HepG2 (cell line): ENCODE measurements around the gene HRG. TPM values are rescaled to one million over a fixed set of nuclear protein-coding genes. Genes with fewer than 3 reads are reported as not detected.

Source experiments
- E2F2 ChIP-seq: sonication (generic); formaldehyde crosslinking; IDR thresholded peaks from 2 replicates; pipeline ENCODE4 v1.4.0; 2020; ENCODE audit warnings: missing genetic modification reagents, borderline replicate concordance
- GLMP ChIP-seq: sonication (generic); formaldehyde crosslinking; IDR thresholded peaks from 2 replicates; pipeline ENCODE4 v1.9.0; 2021; ENCODE audit warnings: missing genetic modification reagents, mild to moderate bottlenecking, borderline replicate concordance
- GPBP1L1 ChIP-seq: sonication (generic); formaldehyde crosslinking; IDR thresholded peaks from 2 replicates; pipeline ENCODE4 v1.5.0; 2020; ENCODE audit warnings: mild to moderate bottlenecking, missing genetic modification reagents
- HMG20A ChIP-seq: IDR thresholded peaks from 2 replicates; pipeline ENCODE4 v1.6.1; 2016; ENCODE audit warnings: borderline replicate concordance
- HNF4G ChIP-seq, 2 experiments: sonication (generic) in 1 of 2; formaldehyde crosslinking in 1 of 2; IDR thresholded peaks; 2 replicates each; pipeline versions ENCODE4 v1.4.0 to v1.6.1; 2011 to 2020; ENCODE audit warnings: borderline replicate concordance in 2 of 2, low read depth in 2 of 2, mild to moderate bottlenecking in 2 of 2, low read length in 1 of 2, missing genetic modification reagents in 1 of 2, moderate library complexity in 1 of 2
- HNRNPH1 ChIP-seq: fragments of 200-400 bp; formaldehyde crosslinking; optimal IDR thresholded peaks from 2 replicates; pipeline ENCODE3; 2017; ENCODE audit warnings: mild to moderate bottlenecking, low read depth, low read length
- IKZF4 ChIP-seq: sonication (generic); formaldehyde crosslinking; IDR thresholded peaks from 2 replicates; pipeline ENCODE4 v1.5.1; 2020; ENCODE audit warnings: borderline replicate concordance, mild to moderate bottlenecking, low read depth, missing genetic modification reagents; ENCODE audit errors: not compliant biosample characterization
- KDM5B ChIP-seq: sonication (generic); formaldehyde crosslinking; IDR thresholded peaks from 2 replicates; pipeline ENCODE4 v1.4.0; 2020; ENCODE audit warnings: missing genetic modification reagents, mild to moderate bottlenecking, borderline replicate concordance
- KLF6 ChIP-seq: IDR thresholded peaks from 2 replicates; pipeline ENCODE4 v1.8.0; 2016; ENCODE audit warnings: missing biosample characterization, missing genetic modification reagents
- NFE2L2 ChIP-seq: fragments of 150-350 bp; IDR thresholded peaks from 2 replicates; pipeline ENCODE4 v1.6.1; 2014; ENCODE audit warnings: low read length
- PITX1 ChIP-seq: sonication (generic); formaldehyde crosslinking; IDR thresholded peaks from 2 replicates; pipeline ENCODE4 v1.5.1; 2020; ENCODE audit warnings: mild to moderate bottlenecking, missing genetic modification reagents
- POLR2AphosphoS5 ChIP-seq: IDR thresholded peaks from 2 replicates; pipeline ENCODE4 v1.6.1; 2012; ENCODE audit warnings: low read depth, low read length
- RBFOX2 ChIP-seq: fragments of 200-400 bp; formaldehyde crosslinking; IDR thresholded peaks from 2 replicates; pipeline ENCODE4 v1.6.1; 2017; ENCODE audit warnings: low read depth, mild to moderate bottlenecking, low read length
- SATB2 ChIP-seq: sonication (generic); formaldehyde crosslinking; IDR thresholded peaks from 2 replicates; pipeline ENCODE4 v1.5.0; 2020; ENCODE audit warnings: missing genetic modification reagents
- STAT5B ChIP-seq: sonication (generic); formaldehyde crosslinking; IDR thresholded peaks from 2 replicates; pipeline ENCODE4 v1.4.0; 2020; ENCODE audit warnings: missing genetic modification reagents
- ZFP36L2 ChIP-seq: sonication (generic); formaldehyde crosslinking; IDR thresholded peaks from 2 replicates; pipeline ENCODE4 v1.4.0; 2020; ENCODE audit warnings: missing genetic modification reagents
- ZMAT3 ChIP-seq: sonication (generic); formaldehyde crosslinking; conservative IDR thresholded peaks from 2 replicates; pipeline ENCODE4 v1.7.0; 2021; ENCODE audit warnings: missing genetic modification reagents
- ZNF263 ChIP-seq: sonication (generic); formaldehyde crosslinking; IDR thresholded peaks from 2 replicates; pipeline ENCODE4 v1.4.0; 2020; ENCODE audit warnings: missing genetic modification reagents
- ZNF337 ChIP-seq: sonication (generic); formaldehyde crosslinking; IDR thresholded peaks from 2 replicates; pipeline ENCODE4 v1.5.1; 2020; ENCODE audit warnings: missing genetic modification reagents, low read depth, mild to moderate bottlenecking, borderline replicate concordance
- ZNF557 ChIP-seq: sonication (generic); formaldehyde crosslinking; IDR thresholded peaks from 2 replicates; pipeline ENCODE4 v1.4.0; 2020; ENCODE audit warnings: missing genetic modification reagents
- ZNF570 ChIP-seq: sonication (generic); formaldehyde crosslinking; IDR thresholded peaks from 2 replicates; pipeline ENCODE4 v1.4.0; 2020; ENCODE audit warnings: mild to moderate bottlenecking, missing genetic modification reagents, borderline replicate concordance
- polyA plus RNA-seq, 8 experiments: library from polyadenylated mRNA; depleted of rRNA in 3 of 8; stranded (reverse) in 7 of 8; unstranded in 1 of 8; fragments of >200 nt; fragmentation: Illumina TruSeq in 4 of 8; extraction: Trizol in 4 of 8; gene quantifications; 2 replicates each; pipeline versions ENCODE4 v1.2.1 to v1.2.3, GENCODE V29; 2011 to 2016; ENCODE audit warnings: low read depth in 4 of 8, missing spikeins in 1 of 8, mixed read lengths in 1 of 8; ENCODE audit not compliant: insufficient read depth in 1 of 8
- total RNA-seq, 5 experiments: library from RNA; depleted of rRNA; stranded (reverse); fragments of >200 nt; fragmentation: Illumina TruSeq; extraction: Trizol; gene quantifications; 2 replicates each; pipeline ENCODE4 v1.2.3, GENCODE V29; 2016; ENCODE audit warnings: low read depth in 1 of 5
- TF ChIP-seq, protein P1 (sequence below): sonication (generic); formaldehyde crosslinking; IDR thresholded peaks from 2 replicates; pipeline ENCODE4 v1.8.0; 2022; ENCODE audit warnings: missing genetic modification reagents, low read depth, mild to moderate bottlenecking, borderline replicate concordance
- TF ChIP-seq, protein P2 (sequence below): sonication (generic); formaldehyde crosslinking; IDR thresholded peaks from 2 replicates; pipeline ENCODE4 v1.8.1; 2022; ENCODE audit warnings: low read depth, mild to moderate bottlenecking, missing genetic modification reagents

HRG gene
- total and polyA plus RNA-seq, 2 of the 13 experiments (the other 11 are each of a cell fraction or from before 2014, with no cell fraction given), result 0.09 to 0.11 TPM

GRCh38 chr3:186630950-186631641 lies 34.7 kb upstream of the HRG start (continued):
- TF ChIP-seq HNRNPH1 (no peak), KDM5B (CRISPR knock-in tag) (no peak), ZNF263 (CRISPR knock-in tag) (0 out of 2 replicates have a peak, but pooled peaks have one; percentile 14), RBFOX2 (no peak), IKZF4 (CRISPR knock-in tag) (no peak), ZMAT3 (peak; percentile 80; the same call in 1 of the 2 replicates), GPBP1L1 (CRISPR knock-in tag) (no peak), GLMP (CRISPR knock-in tag) (no peak), HNF4G (IDR thresholded peaks at IDR 0.05; ENCODE audit: borderline replicate concordance, low read depth, low read length) (peak; percentile 95), HNF4G (CRISPR knock-in tag; IDR thresholded peaks at IDR 0.05; ENCODE audit: borderline replicate concordance, low read depth) (peak; percentile 82), KLF6 (no peak), ZNF557 (CRISPR knock-in tag) (0 out of 2 replicates have a peak, but pooled peaks have one; percentile 40), E2F2 (CRISPR knock-in tag) (no peak), STAT5B (CRISPR knock-in tag) (no peak), SATB2 (peak; percentile 38; the same call in 1 of the 2 replicates), PITX1 (peak; percentile 95), POLR2AphosphoS5 (no peak), ZNF337 (CRISPR knock-in tag) (peak; percentile 77; the same call in 1 of the 2 replicates), HMG20A (peak; percentile 88), ZFP36L2 (CRISPR knock-in tag) (no peak), ZNF570 (CRISPR knock-in tag) (no peak), NFE2L2 (no peak)
- TF ChIP-seq, protein P1, sequence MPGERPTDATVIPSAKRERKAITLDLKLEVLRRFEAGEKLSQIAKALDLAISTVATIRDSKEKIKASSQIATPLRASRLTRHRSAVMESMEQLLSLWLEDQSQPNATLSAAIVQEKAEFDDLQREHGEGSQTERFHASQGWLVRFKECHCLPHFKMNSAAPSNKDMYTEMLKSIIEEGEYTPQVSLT (CRISPR knock-in tag), result no peak
- TF ChIP-seq, protein P2, sequence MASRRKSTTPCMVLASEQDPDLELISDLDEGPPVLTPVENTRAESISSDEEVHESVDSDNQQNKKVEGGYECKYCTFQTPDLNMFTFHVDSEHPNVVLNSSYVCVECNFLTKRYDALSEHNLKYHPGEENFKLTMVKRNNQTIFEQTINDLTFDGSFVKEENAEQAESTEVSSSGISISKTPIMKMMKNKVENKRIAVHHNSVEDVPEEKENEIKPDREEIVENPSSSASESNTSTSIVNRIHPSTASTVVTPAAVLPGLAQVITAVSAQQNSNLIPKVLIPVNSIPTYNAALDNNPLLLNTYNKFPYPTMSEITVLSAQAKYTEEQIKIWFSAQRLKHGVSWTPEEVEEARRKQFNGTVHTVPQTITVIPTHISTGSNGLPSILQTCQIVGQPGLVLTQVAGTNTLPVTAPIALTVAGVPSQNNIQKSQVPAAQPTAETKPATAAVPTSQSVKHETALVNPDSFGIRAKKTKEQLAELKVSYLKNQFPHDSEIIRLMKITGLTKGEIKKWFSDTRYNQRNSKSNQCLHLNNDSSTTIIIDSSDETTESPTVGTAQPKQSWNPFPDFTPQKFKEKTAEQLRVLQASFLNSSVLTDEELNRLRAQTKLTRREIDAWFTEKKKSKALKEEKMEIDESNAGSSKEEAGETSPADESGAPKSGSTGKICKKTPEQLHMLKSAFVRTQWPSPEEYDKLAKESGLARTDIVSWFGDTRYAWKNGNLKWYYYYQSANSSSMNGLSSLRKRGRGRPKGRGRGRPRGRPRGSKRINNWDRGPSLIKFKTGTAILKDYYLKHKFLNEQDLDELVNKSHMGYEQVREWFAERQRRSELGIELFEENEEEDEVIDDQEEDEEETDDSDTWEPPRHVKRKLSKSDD (CRISPR knock-in tag), result peak; percentile 81; the same call in 1 of the 2 replicates
